Suprapubic skin (tissue), 4 donors: Measurements from ENCODE around the gene ERCC5. TPM values are rescaled to one million over a fixed set of nuclear protein-coding genes. Genes with fewer than 3 reads are reported as not detected.

Experiments
- DNase-seq, 2 donors: peaks; one replicate each; pipeline ENCODE4 v3.0.0-alpha.2; 2019; ENCODE audit warnings: low spot score in 2 of 2
- H3K27ac ChIP-seq: fragments of 200-600 bp; sonication (generic); one replicate; pipeline ENCODE4 v1.5.1; 2019
- H3K27me3 ChIP-seq: fragments of 200-600 bp; sonication (generic); one replicate; pipeline ENCODE4 v1.5.1; 2019
- H3K36me3 ChIP-seq: fragments of 200-600 bp; sonication (generic); one replicate; pipeline ENCODE4 v1.5.1; 2019
- H3K4me1 ChIP-seq: fragments of 200-600 bp; sonication (generic); one replicate; pipeline ENCODE4 v1.5.1; 2019
- H3K4me3 ChIP-seq: fragments of 200-600 bp; sonication (generic); one replicate; pipeline ENCODE4 v1.5.1; 2019; ENCODE audit warnings: mild to moderate bottlenecking
- H3K9me3 ChIP-seq: fragments of 200-600 bp; sonication (generic); one replicate; pipeline ENCODE4 v1.5.1; 2019
- CTCF ChIP-seq, 2 donors: fragments of 200-600 bp in 1 of 2; fragments of 450-650 bp in 1 of 2; sonication (generic) in 1 of 2; IDR thresholded peaks; one replicate each; pipeline ENCODE4 v1.5.1; 2016 to 2019; ENCODE audit warnings: antibody characterized with exemption in 2 of 2, mild to moderate bottlenecking in 1 of 2, moderate library complexity in 1 of 2
- EP300 ChIP-seq: sonication (generic); formaldehyde crosslinking; IDR thresholded peaks from one replicate; pipeline ENCODE4 v1.6.1; 2017; ENCODE audit warnings: antibody characterized with exemption
- POLR2A ChIP-seq, 2 donors: fragments of 450-650 bp; IDR thresholded peaks; one replicate each; pipeline ENCODE4 v1.6.1; 2017; ENCODE audit warnings: antibody characterized with exemption in 2 of 2, mild to moderate bottlenecking in 2 of 2, moderate library complexity in 2 of 2
- POLR2AphosphoS5 ChIP-seq, 3 donors: sonication (generic); formaldehyde crosslinking; IDR thresholded peaks; one replicate each; pipeline ENCODE4 v1.6.1; 2017; ENCODE audit warnings: antibody characterized with exemption in 3 of 3
- WGBS: methylation state at CpG from one replicate; pipeline ENCODE4 v1.1.5; 2018; 5-methylcytosine and 5-hydroxymethylcytosine counted together
- total RNA-seq, 4 donors: library from RNA; depleted of rRNA; stranded (reverse); fragments of >200 nt; gene quantifications; one replicate each; pipeline ENCODE4 v1.1.0, GENCODE V29; 2016

The ERCC5 gene
- total RNA-seq, 4 donors from 2014 or later = 31.6 to 144 (median 52.2) TPM

DNA sequence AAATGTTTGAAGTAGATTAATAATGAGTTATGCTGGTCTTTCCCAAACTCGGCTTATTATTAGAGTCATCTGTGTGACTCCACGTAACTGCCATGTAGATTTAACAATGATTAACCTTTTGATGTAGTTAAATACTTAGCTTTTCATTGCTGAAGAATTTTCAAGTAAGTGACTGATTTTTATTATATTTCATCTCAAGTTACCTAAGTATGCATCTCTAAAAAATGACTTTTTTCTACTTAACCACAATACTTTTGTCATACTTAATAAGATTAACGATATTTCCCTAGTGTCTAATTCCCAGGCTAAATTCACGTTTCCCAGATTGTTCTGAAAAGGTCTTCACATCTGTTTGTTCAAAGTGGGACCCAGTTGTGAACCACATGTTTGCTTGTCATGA is 29.1 kb upstream of the ERCC5 start:
- H3K27me3 ChIP-seq = no peaks in the 10 kb centered on the region
- no peak for DNase-seq
- H3K9me3 ChIP-seq = no peaks in the 10 kb centered on the region
- H3K27ac ChIP-seq = no peak overlapping the region
- WGBS = 75% methylated on average over 4 of the region's 4 CpGs
- TF ChIP-seq EP300 (no peak), CTCF (IDR thresholded peaks at IDR 0.05) (no peak), POLR2AphosphoS5 (IDR thresholded peaks at IDR 0.05) (no peak)
- H3K4me3 ChIP-seq = no peak overlapping the region
- peaks cover 35% of the 10 kb centered on the region for H3K36me3 ChIP-seq
- no peaks in the 10 kb centered on the region for H3K4me1 ChIP-seq

- Histone ChIP-seq H3K4me1 (no peaks in the 10 kb centered on the region), H3K4me3 (no peak overlapping the region), H3K27ac (no peak overlapping the region), H3K9me3 (no peaks in the 10 kb centered on the region), H3K36me3 (peaks cover 40% of the 10 kb centered on the region), H3K27me3 (no peaks in the 10 kb centered on the region)
- TF ChIP-seq EP300 (no peak), CTCF (IDR thresholded peaks at IDR 0.05) (no peak), POLR2A (IDR thresholded peaks at IDR 0.05) (no peak)
- no peak for DNase-seq
- WGBS = 89% methylated on average over 1 of the region's 1 CpG
Observed at GRCh38 chr13:102817241-102817640, 28.6 kb upstream of the ERCC5 start.

DNA sequence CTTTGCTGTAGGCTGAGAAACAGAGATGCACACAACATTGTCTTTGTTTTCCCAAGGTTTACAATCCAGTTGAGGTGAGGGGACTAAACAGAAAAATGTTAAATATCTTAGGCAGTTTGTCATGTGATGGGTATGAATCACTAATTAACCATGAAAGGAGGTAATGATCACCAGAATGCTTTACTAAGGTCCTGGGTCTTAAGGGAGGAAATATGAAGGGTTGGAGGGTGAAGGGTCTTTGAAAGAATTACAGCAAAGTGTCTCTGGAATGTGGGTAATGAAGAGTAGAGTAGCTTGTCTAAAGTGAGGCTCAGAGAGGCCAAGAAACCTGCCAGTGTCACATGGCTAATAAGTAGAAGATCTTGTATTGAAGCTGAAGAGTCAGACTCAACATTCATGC is 27.9 kb upstream of the ERCC5 start:
- Histone ChIP-seq H3K36me3 (peaks cover 45% of the 10 kb centered on the region), H3K4me3 (no peak overlapping the region), H3K27me3 (no peaks in the 10 kb centered on the region), H3K4me1 (no peaks in the 10 kb centered on the region), H3K27ac (no peak overlapping the region), H3K9me3 (no peaks in the 10 kb centered on the region)
- DNase-seq = no peak
- TF ChIP-seq CTCF (IDR thresholded peaks at IDR 0.05) (no peak), POLR2A (IDR thresholded peaks at IDR 0.05) (no peak), EP300 (no peak), POLR2AphosphoS5 (IDR thresholded peaks at IDR 0.05) (no peak)

GRCh38 chr13:102825400-102825799 is 20.4 kb upstream of the ERCC5 start:
- Histone ChIP-seq H3K36me3 (peaks cover 56% of the 10 kb centered on the region), H3K27me3 (no peaks in the 10 kb centered on the region), H3K9me3 (no peaks in the 10 kb centered on the region), H3K27ac (no peak overlapping the region), H3K4me1 (no peaks in the 10 kb centered on the region), H3K4me3 (no peak overlapping the region)
- WGBS = 84% methylated on average over 4 of the region's 4 CpGs
- TF ChIP-seq CTCF (IDR thresholded peaks at IDR 0.05) (no peak), EP300 (no peak), POLR2AphosphoS5 (IDR thresholded peaks at IDR 0.05) (no peak), POLR2A (IDR thresholded peaks at IDR 0.05) (no peak)
- no peak for DNase-seq

- no peak overlapping the region for H3K27ac ChIP-seq
- DNase-seq = no peak
- H3K4me3 ChIP-seq = no peak overlapping the region
- H3K36me3 ChIP-seq = peaks cover 52% of the 10 kb centered on the region
- H3K4me1 ChIP-seq = no peaks in the 10 kb centered on the region
- WGBS = 72% methylated on average over 8 of the region's 8 CpGs
- no peaks in the 10 kb centered on the region for H3K9me3 ChIP-seq
- no peak for TF ChIP-seq POLR2AphosphoS5 (IDR thresholded peaks at IDR 0.05)
- TF ChIP-seq POLR2A (IDR thresholded peaks at IDR 0.05) = no peak
- TF ChIP-seq CTCF (IDR thresholded peaks at IDR 0.05) = no peak
- TF ChIP-seq EP300 = no peak
- H3K27me3 ChIP-seq = no peaks in the 10 kb centered on the region
Observed at GRCh38 chr13:102825921-102826706, 19.7 kb upstream of the ERCC5 start.
